ENCODE data around the gene ABCC2. TPM values are rescaled to one million over a fixed set of nuclear protein-coding genes. Genes with fewer than 3 reads are reported as not detected.
A peak's percentile ranks its signal among the peaks of the same experiment; 100 is the strongest.
"Not testable (repeated sequence)": the region's sequence is repeated elsewhere in the genome, so short reads cannot be mapped to it uniquely, and the experiment has no call there.

The ABCC2 gene
- total RNA-seq, 1 donor from 2014 or later: 0.36 TPM

GRCh38 chr10:99809931-99810615 is 27.6 kb downstream of the ABCC2 start:
- no peak for ATAC-seq

- no peak for ATAC-seq
These were observed 29.7 kb downstream of the ABCC2 start for GRCh38 chr10:99812177-99812576.

GRCh38 chr10:99814143-99814542 is 31.7 kb downstream of the ABCC2 start:
- ATAC-seq: no peak

- no peak for ATAC-seq
These were observed 33.2 kb downstream of the ABCC2 start for GRCh38 chr10:99815621-99816020.

GRCh38 chr10:99827936-99828335 is 45.5 kb downstream of the ABCC2 start:
- ATAC-seq: no peak

GRCh38 chr10:99828464-99828863 is 46.0 kb downstream of the ABCC2 start:
- ATAC-seq: no peak

GRCh38 chr10:99832439-99832838 is 50.0 kb downstream of the ABCC2 start:
- no peak for ATAC-seq

GRCh38 chr10:99834410-99834809 is 52.0 kb downstream of the ABCC2 start:
- ATAC-seq: peak; percentile 89

GRCh38 chr10:99835947-99836346 is 53.5 kb downstream of the ABCC2 start:
- ATAC-seq: no peak

- no peak for ATAC-seq
These were observed 54.3 kb downstream of the ABCC2 start for GRCh38 chr10:99836711-99837110.

GRCh38 chr10:99840859-99841258 is 58.4 kb downstream of the ABCC2 start:
- not testable (repeated sequence) for ATAC-seq

GRCh38 chr10:99841746-99842145 is 59.3 kb downstream of the ABCC2 start:
- ATAC-seq: no peak

- no peak for ATAC-seq
These were observed 60.9 kb downstream of the ABCC2 start for GRCh38 chr10:99843310-99843709.

- ATAC-seq: no peak
These were observed 62.1 kb downstream of the ABCC2 start for GRCh38 chr10:99844433-99844955.

GRCh38 chr10:99845837-99846382 is 63.5 kb downstream of the ABCC2 start:
- ATAC-seq: peak; percentile 87

GRCh38 chr10:99849057-99849456 is 66.6 kb downstream of the ABCC2 start:
- ATAC-seq: no peak

- no peak for ATAC-seq
These were observed 67.1 kb downstream of the ABCC2 start for GRCh38 chr10:99849536-99849935.

GRCh38 chr10:99850021-99850766 is 67.8 kb downstream of the ABCC2 start:
- no peak for ATAC-seq

- ATAC-seq: no peak
These were observed 68.4 kb downstream of the ABCC2 start for GRCh38 chr10:99850767-99851340.

- no peak for ATAC-seq
These were observed 69.4 kb downstream of the ABCC2 start for GRCh38 chr10:99851825-99852224.

- no peak for ATAC-seq
These were observed 70.2 kb downstream of the ABCC2 start for GRCh38 chr10:99852481-99853213.

- no peak for ATAC-seq
These were observed 71.2 kb downstream of the ABCC2 start for GRCh38 chr10:99853655-99854054.

GRCh38 chr10:99854860-99855259 is 72.4 kb downstream of the ABCC2 start:
- ATAC-seq: no peak

All from esophagus mucosa (tissue), 1 donor.